C4-2B (cell line): ENCODE measurements around the gene ZNF555.

Experiments used
- H3K27ac ChIP-seq: fragments of 450-650 bp; 2 replicates; pipeline ENCODE4 v1.5.1; 2017
- ZFX ChIP-seq: fragments of 450-650 bp; IDR thresholded peaks from 2 replicates; pipeline ENCODE4 v1.6.1; 2017
- TF ChIP-seq, protein P1 (sequence below): fragments of 450-650 bp; conservative IDR thresholded peaks from 2 replicates; pipeline ENCODE4 v1.5.1; 2017; ENCODE audit warnings: mild to moderate bottlenecking

The ZNF555 gene

DNA sequence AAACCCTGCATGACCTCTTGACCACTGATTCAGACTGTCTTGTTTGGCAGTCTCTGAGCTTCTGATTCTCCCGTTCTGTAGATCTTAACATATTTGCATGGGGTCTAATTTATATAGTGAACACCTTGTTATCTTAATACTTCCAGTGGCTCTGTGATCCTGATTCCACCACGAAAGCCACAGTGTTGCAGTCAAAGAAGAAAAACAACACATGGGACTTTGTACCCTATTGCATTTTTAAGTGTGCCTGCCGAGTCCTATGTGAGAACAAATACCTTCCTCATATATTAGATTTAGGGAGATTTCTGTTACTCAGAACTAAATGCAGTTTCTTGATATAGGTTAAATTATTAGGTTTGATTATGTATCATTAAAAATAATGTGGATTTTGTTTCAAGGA is 13.6 kb downstream of the ZNF555 start:
- TF ChIP-seq, protein P1, sequence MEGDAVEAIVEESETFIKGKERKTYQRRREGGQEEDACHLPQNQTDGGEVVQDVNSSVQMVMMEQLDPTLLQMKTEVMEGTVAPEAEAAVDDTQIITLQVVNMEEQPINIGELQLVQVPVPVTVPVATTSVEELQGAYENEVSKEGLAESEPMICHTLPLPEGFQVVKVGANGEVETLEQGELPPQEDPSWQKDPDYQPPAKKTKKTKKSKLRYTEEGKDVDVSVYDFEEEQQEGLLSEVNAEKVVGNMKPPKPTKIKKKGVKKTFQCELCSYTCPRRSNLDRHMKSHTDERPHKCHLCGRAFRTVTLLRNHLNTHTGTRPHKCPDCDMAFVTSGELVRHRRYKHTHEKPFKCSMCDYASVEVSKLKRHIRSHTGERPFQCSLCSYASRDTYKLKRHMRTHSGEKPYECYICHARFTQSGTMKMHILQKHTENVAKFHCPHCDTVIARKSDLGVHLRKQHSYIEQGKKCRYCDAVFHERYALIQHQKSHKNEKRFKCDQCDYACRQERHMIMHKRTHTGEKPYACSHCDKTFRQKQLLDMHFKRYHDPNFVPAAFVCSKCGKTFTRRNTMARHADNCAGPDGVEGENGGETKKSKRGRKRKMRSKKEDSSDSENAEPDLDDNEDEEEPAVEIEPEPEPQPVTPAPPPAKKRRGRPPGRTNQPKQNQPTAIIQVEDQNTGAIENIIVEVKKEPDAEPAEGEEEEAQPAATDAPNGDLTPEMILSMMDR, result no peak
- TF ChIP-seq ZFX, result no peak
- H3K27ac ChIP-seq, result no peak overlapping the region

DNA sequence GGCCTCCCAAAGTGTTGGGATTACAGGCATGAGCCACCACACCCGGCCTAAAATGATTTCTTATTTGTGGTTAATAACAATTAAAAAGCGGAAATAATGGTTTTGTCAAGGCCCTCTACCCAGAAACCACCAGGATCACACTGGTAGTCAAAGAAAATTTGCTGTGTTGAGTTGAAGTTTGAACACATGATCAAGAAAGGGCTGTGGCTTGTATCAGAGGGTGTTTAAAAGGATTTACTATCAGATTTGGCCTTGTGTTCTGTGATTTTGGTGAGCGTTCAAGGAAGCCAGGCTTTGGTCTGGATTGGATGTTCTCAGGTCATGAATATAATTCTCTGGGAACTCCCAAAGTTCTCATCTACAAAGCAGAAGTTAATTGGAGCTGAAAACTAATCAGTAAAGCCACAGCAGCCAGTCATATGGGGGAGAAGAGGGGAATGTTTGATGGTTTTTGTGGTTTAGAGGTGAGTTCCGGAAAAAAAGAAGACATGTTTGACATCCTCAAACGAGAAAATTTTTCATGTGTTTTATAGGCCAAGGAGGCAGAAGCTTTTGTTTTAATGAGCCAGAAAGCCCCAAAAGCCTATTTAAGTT is 15.3 kb downstream of the ZNF555 start:
- H3K27ac ChIP-seq, result no peak overlapping the region
- TF ChIP-seq ZFX, result no peak
- TF ChIP-seq, protein P1, result no peak

DNA sequence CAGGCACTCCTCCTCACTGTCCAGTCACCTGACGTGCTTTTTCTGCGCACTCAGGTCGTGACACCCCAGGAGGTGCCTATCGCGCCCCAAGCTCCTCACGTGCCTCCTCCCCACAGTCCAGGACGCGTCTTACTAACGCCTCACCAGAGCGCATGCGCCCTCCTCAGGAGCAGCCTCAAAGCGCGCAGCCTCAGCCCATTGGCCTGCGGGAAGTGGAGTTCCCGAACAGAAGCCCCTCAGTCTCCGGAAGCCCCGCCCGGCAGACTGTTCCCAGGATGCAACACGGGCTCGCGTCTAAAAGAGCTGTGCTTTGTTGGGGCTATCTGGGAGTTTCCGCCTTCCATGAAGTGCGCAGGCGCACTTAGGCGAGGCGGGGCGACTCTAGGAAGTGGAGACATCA is 17.6 kb downstream of the ZNF555 start:
- TF ChIP-seq ZFX, result no peak
- TF ChIP-seq, protein P1, result no peak

DNA sequence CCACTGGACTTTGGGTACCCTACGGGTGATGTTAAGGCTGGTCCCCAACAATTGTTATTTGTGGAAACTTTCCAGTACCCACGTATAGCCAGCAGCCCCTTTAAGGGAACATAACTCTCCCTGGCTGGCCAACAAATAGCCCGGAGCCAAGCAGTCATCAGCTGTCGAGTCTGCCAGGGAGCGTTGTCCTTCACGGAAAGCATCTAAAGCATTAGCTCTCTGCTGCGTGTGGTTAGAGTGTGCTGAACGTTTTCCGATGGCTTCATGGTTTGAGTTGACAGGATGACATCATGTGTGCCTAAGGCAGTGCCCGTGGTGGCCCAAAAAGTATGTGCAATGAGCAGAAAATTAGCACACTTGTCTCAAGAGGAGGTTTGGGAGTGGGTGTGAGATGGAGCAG is 22.5 kb downstream of the ZNF555 start:
- TF ChIP-seq ZFX, result no peak
- TF ChIP-seq, protein P1, result no peak
- no peak overlapping the region for H3K27ac ChIP-seq

More for the DNA sequence above, 17.6 kb downstream of the ZNF555 start:
- no peak overlapping the region for H3K27ac ChIP-seq

DNA sequence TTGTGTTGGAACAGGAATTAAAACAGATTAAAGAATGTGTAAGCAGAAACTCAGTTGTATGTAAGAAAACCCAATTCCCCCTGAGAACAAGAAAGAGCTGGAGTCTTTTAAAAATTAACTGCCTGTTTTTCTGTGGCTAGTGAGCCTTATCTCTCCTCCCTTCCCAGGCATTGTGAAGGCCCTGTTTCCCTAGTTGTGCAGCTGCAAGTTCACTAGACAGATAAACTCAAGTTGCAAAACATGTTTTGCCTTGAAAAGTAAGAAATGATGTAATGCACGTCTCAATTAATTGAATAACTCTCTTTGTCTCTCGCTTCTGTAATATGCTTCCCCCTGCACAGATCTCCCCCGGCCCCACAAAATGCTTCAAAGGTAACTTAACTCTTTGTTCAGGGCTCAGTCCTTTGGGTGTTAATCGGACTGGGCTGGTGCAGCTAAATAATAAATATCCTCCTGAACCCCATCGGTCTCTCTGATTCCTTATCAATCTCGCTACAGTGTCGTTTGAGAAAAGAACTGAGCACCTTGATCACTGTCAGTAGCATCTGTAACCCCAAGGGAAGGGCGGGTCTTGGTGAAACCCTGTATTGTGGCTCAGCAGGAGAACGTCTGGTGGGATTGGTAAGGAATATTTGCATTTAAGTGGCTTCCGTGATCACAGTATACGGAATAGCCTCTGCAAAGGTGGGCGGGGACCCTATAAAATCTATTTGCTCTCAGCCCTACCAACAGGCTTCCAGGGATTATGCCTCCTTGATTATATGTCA is 24.2 kb downstream of the ZNF555 start:
- H3K27ac ChIP-seq, result no peak overlapping the region

DNA sequence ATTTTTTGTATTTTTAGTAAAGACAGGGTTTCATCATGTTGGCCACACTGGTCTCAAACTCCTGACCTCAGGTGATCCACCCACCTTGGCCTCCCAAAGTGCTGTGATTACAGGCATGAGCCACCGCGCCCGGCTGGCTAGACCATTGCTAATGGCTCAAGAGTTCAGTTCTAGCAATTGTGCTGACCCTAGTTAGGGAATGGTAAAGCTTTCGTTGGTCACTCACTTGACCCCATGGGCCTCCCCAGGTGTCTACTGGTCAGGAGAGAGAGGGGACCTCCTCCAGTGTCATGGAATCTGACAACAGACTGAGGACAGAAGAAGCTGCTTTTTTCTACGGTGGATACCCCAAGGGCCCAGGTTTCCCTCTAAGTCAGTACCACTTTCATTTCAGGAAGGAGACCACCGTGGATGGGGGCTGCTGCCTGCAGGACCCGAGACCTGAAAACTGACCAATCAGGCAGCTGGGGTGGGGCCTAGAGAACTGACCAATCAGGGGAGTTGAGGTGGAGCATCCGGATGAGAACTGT is 25.3 kb downstream of the ZNF555 start:
- no peak overlapping the region for H3K27ac ChIP-seq
- TF ChIP-seq, protein P1, result no peak
- no peak for TF ChIP-seq ZFX

More for the DNA sequence above, 24.2 kb downstream of the ZNF555 start:
- no peak for TF ChIP-seq ZFX
- TF ChIP-seq, protein P1, result no peak
